ENCODE results near the gene PDGFRB.

PDGFRB gene

DNA sequence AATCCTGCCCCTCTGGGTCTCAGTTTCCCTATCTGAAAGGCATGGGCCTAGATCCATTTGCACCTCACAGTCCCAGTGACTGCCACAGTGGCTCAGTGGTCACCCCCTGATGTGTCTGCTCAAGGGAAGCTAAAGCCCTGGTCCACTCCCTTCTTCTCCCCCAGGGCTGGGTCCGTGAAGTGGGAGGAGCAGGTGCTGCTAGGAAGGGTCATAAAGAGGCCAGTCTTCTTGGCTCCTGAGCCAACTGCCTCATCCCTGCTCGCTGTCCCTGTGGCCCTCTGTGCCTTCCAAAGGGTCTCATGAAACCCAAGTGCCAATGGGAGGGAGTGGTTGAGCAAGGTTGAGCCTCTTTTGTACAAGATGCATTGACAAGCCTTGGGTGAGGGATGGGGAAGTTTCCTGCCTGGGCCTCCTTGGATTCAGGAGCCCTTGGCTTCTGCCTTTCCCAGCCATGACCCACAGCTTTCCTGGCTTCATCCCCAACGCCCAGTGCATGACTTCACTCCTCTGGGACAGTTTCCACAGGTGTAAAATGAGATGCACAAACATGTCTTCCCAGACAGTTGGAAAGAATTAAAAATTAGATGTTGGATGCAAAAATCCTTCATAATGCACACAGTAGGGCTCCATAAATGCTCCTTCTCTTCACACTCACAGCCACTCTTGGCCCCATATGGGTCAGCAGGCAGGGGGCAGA lies 32.6 kb upstream of the PDGFRB start:
- ATAC-seq (ENCODE audit: low read depth) (no peak), DNase-seq (ENCODE audit: low spot score in 2 of 2) (no peak)
- Mint-ChIP-seq H3K27me3 (peaks cover 26% of the 10 kb centered on the region), H3K4me3 (no peak overlapping the region), H3K36me3 (no peaks in the 10 kb centered on the region), H3K4me1 (peaks cover 2% of the 10 kb centered on the region), H3K9me3 (no peaks in the 10 kb centered on the region), H3K27ac (no peak overlapping the region)

- H3K27ac Mint-ChIP-seq, result no peak overlapping the region
- no peak for ATAC-seq (ENCODE audit: low read depth)
- H3K4me1 Mint-ChIP-seq, result peaks cover 2% of the 10 kb centered on the region
Observed at GRCh38 chr5:150186897-150187296, 31.3 kb upstream of the PDGFRB start.

DNA sequence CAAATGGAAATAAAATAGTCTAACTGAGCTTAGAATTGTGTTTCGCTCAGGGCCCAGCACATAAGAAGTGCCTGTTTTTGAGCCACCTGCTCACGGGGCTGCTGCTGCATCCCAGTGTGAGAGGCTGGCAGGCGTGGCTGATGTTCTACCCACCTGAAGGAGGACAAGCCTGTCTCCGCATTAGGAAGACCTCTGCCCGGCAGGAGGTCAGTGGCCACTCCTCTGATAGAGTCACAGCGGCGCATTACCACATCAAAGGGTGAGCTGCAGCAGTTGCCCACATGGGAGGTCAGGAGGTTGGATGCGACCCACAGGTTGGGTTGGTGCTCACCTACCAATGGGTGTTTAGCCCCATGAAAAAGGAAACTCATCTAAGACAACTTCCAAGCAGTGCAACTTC lies 30.5 kb upstream of the PDGFRB start:
- ATAC-seq (ENCODE audit: low read depth), result no peak
- H3K4me3 Mint-ChIP-seq, result no peak overlapping the region

More at GRCh38 chr5:150186897-150187296, 31.3 kb upstream of the PDGFRB start:
- DNase-seq (ENCODE audit: low spot score in 2 of 2), result no peak
- no peaks in the 10 kb centered on the region for H3K9me3 Mint-ChIP-seq
- no peaks in the 10 kb centered on the region for H3K36me3 Mint-ChIP-seq
- H3K4me3 Mint-ChIP-seq, result no peak overlapping the region
- H3K27me3 Mint-ChIP-seq, result peaks cover 25% of the 10 kb centered on the region

GRCh38 chr5:150184990-150185912 lies 29.6 kb upstream of the PDGFRB start:
- H3K36me3 Mint-ChIP-seq, result no peaks in the 10 kb centered on the region
- ATAC-seq (ENCODE audit: low read depth) (no peak), DNase-seq (ENCODE audit: low spot score in 2 of 2) (no peak)
- peaks cover 5% of the 10 kb centered on the region for H3K4me1 Mint-ChIP-seq
- no peak overlapping the region for H3K4me3 Mint-ChIP-seq
- H3K27ac Mint-ChIP-seq, result no peak overlapping the region
- H3K9me3 Mint-ChIP-seq, result no peaks in the 10 kb centered on the region
- peaks cover 20% of the 10 kb centered on the region for H3K27me3 Mint-ChIP-seq

More for the DNA sequence above, 30.5 kb upstream of the PDGFRB start:
- Mint-ChIP-seq H3K27ac (no peak overlapping the region), H3K36me3 (no peaks in the 10 kb centered on the region), H3K27me3 (peaks cover 23% of the 10 kb centered on the region), H3K4me1 (peaks cover 2% of the 10 kb centered on the region), H3K9me3 (no peaks in the 10 kb centered on the region)
- no peak for DNase-seq (ENCODE audit: low spot score in 2 of 2)

DNA sequence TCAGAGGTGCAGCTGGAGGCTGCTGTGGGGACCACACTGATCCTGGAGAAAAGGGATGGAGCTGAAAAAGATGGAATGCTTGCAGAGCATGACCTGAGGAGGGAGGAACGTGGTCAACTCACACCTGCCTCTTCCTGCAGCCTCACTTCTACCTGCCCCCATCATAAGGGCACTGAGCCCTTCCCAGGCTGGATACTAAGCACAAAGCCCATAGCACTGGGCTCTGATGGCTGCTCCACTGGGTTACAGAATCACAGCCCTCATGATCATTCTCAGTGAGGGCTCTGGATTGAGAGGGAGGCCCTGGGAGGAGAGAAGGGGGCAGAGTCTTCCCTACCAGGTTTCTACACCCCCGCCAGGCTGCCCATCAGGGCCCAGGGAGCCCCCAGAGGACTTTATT lies 28.4 kb upstream of the PDGFRB start:
- H3K4me3 Mint-ChIP-seq, result no peak overlapping the region
- H3K27me3 Mint-ChIP-seq, result peaks cover 14% of the 10 kb centered on the region
- no peak overlapping the region for H3K27ac Mint-ChIP-seq
- H3K36me3 Mint-ChIP-seq, result no peaks in the 10 kb centered on the region
- peaks cover 5% of the 10 kb centered on the region for H3K4me1 Mint-ChIP-seq
- ATAC-seq (ENCODE audit: low read depth) (no peak), DNase-seq (ENCODE audit: low spot score in 2 of 2) (no peak)
- H3K9me3 Mint-ChIP-seq, result no peaks in the 10 kb centered on the region

DNA sequence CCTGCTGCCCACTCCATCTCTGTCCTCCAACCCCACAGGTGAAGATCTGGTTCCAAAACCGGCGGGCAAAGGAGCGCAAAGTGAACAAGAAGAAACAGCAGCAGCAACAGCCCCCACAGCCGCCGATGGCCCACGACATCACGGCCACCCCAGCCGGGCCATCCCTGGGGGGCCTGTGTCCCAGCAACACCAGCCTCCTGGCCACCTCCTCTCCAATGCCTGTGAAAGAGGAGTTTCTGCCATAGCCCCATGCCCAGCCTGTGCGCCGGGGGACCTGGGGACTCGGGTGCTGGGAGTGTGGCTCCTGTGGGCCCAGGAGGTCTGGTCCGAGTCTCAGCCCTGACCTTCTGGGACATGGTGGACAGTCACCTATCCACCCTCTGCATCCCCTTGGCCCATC lies 27.8 kb upstream of the PDGFRB start:
- no peak overlapping the region for H3K4me3 Mint-ChIP-seq
- H3K9me3 Mint-ChIP-seq, result no peaks in the 10 kb centered on the region
- H3K27me3 Mint-ChIP-seq, result peaks cover 13% of the 10 kb centered on the region
- H3K27ac Mint-ChIP-seq, result no peak overlapping the region
- DNase-seq (ENCODE audit: low spot score in 2 of 2), result no peak
- H3K36me3 Mint-ChIP-seq, result no peaks in the 10 kb centered on the region
- peaks cover 5% of the 10 kb centered on the region for H3K4me1 Mint-ChIP-seq
- ATAC-seq (ENCODE audit: low read depth), result no peak

GRCh38 chr5:150182774-150183173 lies 27.1 kb upstream of the PDGFRB start:
- Mint-ChIP-seq H3K4me3 (no peak overlapping the region), H3K36me3 (no peaks in the 10 kb centered on the region), H3K27ac (no peak overlapping the region), H3K4me1 (peaks cover 5% of the 10 kb centered on the region), H3K9me3 (no peaks in the 10 kb centered on the region), H3K27me3 (peaks cover 13% of the 10 kb centered on the region)
- ATAC-seq (ENCODE audit: low read depth) (no peak), DNase-seq (ENCODE audit: low spot score in 2 of 2) (no peak)

DNA sequence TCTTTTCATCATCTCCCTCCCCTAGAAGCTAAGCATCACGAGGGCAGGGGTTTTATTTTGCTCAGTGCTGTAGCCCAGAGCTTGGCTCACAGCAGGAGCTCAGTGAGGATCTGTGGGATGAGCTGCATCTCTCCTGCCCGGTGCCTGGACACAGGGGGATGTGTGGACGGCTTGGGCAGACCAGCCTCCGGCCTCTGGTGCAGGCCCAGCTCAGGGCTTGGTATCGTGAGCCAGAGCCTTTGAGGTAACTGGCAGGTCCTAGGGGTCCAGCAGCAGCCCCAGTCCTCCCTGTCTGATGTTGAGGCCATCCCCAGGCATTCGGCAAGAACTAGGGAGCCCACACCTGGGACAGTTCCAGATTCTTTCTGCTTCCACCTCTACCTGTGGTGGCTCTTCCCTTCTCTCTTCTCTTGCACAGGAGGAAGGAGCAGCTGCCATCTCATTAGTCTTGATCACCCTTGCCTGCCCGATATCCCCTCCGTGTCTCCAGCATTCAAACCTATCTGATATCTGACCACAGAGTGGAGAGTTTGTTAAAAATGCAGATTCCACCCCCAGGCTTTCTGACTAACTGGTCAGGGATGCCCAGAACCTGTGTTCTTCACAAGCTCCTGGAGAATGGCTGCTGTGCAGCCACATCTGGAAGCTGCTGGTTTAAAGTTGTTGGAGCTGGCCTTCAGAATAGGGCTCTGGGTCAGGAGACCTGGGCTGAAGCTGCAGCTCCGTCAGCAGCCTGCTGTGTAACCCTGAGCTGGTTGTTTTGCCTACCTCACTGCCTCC lies 26.3 kb upstream of the PDGFRB start:
- no peak overlapping the region for H3K27ac Mint-ChIP-seq
- H3K36me3 Mint-ChIP-seq, result no peaks in the 10 kb centered on the region
- H3K4me1 Mint-ChIP-seq, result peaks cover 5% of the 10 kb centered on the region
- H3K4me3 Mint-ChIP-seq, result no peak overlapping the region
- no peak for DNase-seq (ENCODE audit: low spot score in 2 of 2)
- ATAC-seq (ENCODE audit: low read depth), result no peak
- peaks cover 10% of the 10 kb centered on the region for H3K27me3 Mint-ChIP-seq
- H3K9me3 Mint-ChIP-seq, result no peaks in the 10 kb centered on the region

DNA sequence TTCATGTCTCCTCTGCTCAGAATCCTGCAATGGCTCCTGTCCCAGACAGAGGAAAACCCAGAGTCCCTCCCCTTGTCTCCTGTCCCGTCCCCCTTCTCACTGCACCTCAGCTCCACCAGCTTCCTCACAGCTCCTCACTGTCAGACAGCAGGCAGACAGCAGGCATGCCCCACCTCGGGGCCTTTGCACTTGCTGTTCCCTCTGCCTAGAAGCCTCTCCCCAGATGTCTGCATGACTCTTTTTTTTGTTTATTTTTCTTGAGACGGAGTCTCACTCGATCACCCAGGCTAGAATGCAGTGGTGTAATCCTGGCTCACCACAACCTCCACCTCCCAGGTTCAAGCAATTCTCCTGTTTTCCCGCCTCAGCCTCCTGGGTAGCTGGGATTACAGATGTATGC lies 25.4 kb upstream of the PDGFRB start:
- DNase-seq (ENCODE audit: low spot score in 2 of 2) (no peak), ATAC-seq (ENCODE audit: low read depth) (no peak)
- no peak overlapping the region for H3K27ac Mint-ChIP-seq
- H3K27me3 Mint-ChIP-seq, result peaks cover 6% of the 10 kb centered on the region
- H3K9me3 Mint-ChIP-seq, result no peaks in the 10 kb centered on the region
- no peak overlapping the region for H3K4me3 Mint-ChIP-seq
- no peaks in the 10 kb centered on the region for H3K36me3 Mint-ChIP-seq
- H3K4me1 Mint-ChIP-seq, result peaks cover 5% of the 10 kb centered on the region

DNA sequence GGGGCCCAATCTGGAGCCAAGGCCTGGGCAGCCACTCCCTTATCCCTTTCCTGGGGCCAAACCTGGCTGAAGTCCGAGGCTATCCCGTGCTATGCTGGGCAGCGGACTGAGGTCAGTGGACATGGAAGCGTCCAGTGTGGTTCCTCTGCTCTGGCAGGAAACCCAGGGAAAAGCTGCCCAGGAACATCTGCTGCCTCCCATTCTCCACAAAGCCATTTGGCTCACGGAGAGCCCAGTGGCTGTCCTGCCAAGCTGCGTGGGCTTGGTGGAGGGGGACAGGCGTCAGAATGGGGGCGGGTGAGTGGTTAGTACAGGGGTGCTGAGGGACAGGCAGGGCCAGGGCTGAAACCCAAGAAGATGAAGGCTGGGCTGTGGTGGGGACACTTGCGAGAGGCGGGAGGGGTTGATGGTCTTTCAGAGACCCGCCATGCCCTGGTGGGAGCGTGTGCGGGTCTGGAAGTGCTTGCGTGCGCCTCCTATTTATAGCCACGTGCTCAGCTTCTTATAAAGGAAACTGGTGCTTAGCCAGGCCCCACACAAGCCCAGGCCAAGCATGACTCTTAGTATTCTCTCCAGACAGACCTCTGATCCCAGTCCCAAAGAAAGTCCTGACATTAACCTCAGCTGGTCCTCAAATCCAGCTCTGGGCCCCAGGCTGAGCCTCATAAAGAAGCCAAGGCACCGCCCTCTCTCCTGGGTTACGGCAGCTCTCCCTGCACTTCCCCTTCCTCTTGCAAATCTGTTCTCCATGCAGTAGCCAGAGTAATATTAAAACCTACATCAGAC lies 24.8 kb upstream of the PDGFRB start:
- Mint-ChIP-seq H3K27me3 (peaks cover 6% of the 10 kb centered on the region), H3K36me3 (no peaks in the 10 kb centered on the region), H3K4me1 (peaks cover 5% of the 10 kb centered on the region), H3K9me3 (no peaks in the 10 kb centered on the region), H3K27ac (no peak overlapping the region), H3K4me3 (no peak overlapping the region)
- ATAC-seq (ENCODE audit: low read depth) (no peak), DNase-seq (ENCODE audit: low spot score in 2 of 2) (no peak)

DNA sequence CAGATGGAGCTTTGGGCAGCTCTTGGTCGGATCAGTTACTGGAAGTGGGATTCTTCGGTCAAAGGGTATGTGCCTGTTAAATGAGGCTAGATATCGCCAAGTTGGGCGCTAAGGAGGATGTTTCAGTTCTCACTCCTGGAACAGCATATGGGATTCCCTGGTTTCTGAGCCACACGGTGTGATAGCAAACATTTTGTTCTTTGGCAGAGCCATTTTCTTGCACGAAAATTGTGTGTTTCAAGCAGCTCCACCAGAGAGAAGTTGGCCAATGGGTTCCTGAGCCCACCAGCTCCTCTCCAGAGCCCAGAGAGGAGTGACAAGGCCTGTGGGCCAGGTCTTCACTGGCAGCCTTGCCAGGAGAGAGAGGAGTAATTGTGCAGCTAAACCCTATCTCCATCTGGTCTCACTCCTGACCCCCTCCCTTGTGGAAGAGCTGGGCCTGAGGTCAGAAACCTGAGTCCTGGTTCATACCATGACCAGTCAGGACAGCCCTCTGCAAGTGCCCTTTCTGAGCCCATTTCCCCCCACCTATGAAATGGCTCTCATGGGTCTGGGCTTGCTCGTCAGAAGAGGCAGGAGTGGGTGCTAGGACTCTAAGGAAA lies 23.5 kb upstream of the PDGFRB start:
- Mint-ChIP-seq H3K27me3 (peaks cover 3% of the 10 kb centered on the region), H3K36me3 (no peaks in the 10 kb centered on the region), H3K9me3 (no peaks in the 10 kb centered on the region), H3K4me1 (peaks cover 3% of the 10 kb centered on the region), H3K27ac (no peak overlapping the region), H3K4me3 (no peak overlapping the region)
- DNase-seq (ENCODE audit: low spot score in 2 of 2) (no peak), ATAC-seq (ENCODE audit: low read depth) (no peak)

DNA sequence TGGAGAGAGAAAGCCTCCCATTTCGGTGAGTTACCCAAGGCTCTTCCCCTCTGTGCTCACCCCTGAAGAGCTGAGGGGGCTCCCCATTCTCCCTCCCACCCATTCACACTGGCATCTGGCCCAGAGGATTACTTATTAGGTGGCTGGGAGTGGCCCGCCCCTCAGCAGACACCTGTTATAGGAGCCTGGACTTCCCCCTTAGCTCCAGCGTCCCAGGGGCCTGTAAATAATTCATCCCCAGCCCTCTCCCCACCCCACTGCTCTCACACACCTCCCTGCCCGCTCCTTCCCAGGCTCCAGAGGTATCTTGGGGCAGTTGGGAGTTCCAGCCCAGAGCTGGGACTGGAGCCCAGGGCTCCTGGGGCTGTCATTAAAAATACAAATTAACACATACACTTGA lies 22.6 kb upstream of the PDGFRB start:
- Mint-ChIP-seq H3K9me3 (no peaks in the 10 kb centered on the region), H3K4me3 (no peak overlapping the region), H3K27me3 (peaks cover 8% of the 10 kb centered on the region), H3K4me1 (peaks cover 3% of the 10 kb centered on the region), H3K27ac (no peak overlapping the region), H3K36me3 (no peaks in the 10 kb centered on the region)
- no peak for ATAC-seq (ENCODE audit: low read depth)
- no peak for DNase-seq (ENCODE audit: low spot score in 2 of 2)

- H3K27me3 Mint-ChIP-seq, result peaks cover 8% of the 10 kb centered on the region
- H3K36me3 Mint-ChIP-seq, result no peaks in the 10 kb centered on the region
- H3K4me3 Mint-ChIP-seq, result no peak overlapping the region
- H3K9me3 Mint-ChIP-seq, result no peaks in the 10 kb centered on the region
- DNase-seq (ENCODE audit: low spot score in 2 of 2) (no peak), ATAC-seq (ENCODE audit: low read depth) (no peak)
- no peak overlapping the region for H3K27ac Mint-ChIP-seq
- H3K4me1 Mint-ChIP-seq, result peaks cover 3% of the 10 kb centered on the region
Observed at GRCh38 chr5:150177721-150178120, 22.1 kb upstream of the PDGFRB start.
